ENCODE results near the gene GSTK1. TPM values are rescaled to one million over a fixed set of nuclear protein-coding genes. Genes with fewer than 3 reads are reported as not detected.

The GSTK1 gene
- total RNA-seq, 2 donors from 2014 or later = 61.1 to 75.0 TPM

GRCh38 chr7:143305423-143306070, 42.3 kb downstream of the GSTK1 start:
- H3K9ac ChIP-seq (ENCODE audit: extremely low read depth, low read length, poor library complexity, severe bottlenecking) = no peak overlapping the region
- peak; percentile 88 for TF ChIP-seq CTCF (conservative IDR thresholded peaks at IDR 0.05)

GRCh38 chr7:143308632-143309031, 45.4 kb downstream of the GSTK1 start:
- no peak for TF ChIP-seq CTCF (conservative IDR thresholded peaks at IDR 0.05)
- no peak overlapping the region for H3K4me3 ChIP-seq (ENCODE audit: low read length)
- H3K27ac ChIP-seq (ENCODE audit: low read depth, low read length) = no peak overlapping the region
- no peaks in the 10 kb centered on the region for H3K27me3 ChIP-seq (ENCODE audit: control insufficient read depth, insufficient read depth, low read length, poor library complexity, severe bottlenecking)
- no peak for DNase-seq
- no peaks in the 10 kb centered on the region for H3K4me1 Mint-ChIP-seq
- no peaks in the 10 kb centered on the region for H3K4me1 ChIP-seq (ENCODE audit: control insufficient read depth, insufficient read depth, low read length)
- no peak overlapping the region for H3K9ac ChIP-seq (ENCODE audit: extremely low read depth, low read length, poor library complexity, severe bottlenecking)
- H3K9me3 Mint-ChIP-seq = no peaks in the 10 kb centered on the region
- H3K9me3 ChIP-seq (ENCODE audit: control insufficient read depth, low read length) = no peaks in the 10 kb centered on the region
- H3K36me3 Mint-ChIP-seq (ENCODE audit: low read depth) = peaks cover 58% of the 10 kb centered on the region
- H3K4me3 Mint-ChIP-seq = no peak overlapping the region
- peaks cover 55% of the 10 kb centered on the region for H3K36me3 ChIP-seq (ENCODE audit: control insufficient read depth, insufficient read depth, low read length)
- WGBS, 2 experiments (ENCODE audit: insufficient coverage in 1 of 2, insufficient read length in 1 of 2) = 67 to 90% methylated on average over 1 to 2 of the region's 2 CpGs
- H3K27me3 Mint-ChIP-seq (ENCODE audit: insufficient read depth) = no peaks in the 10 kb centered on the region
- no peak overlapping the region for H3K27ac Mint-ChIP-seq

More at GRCh38 chr7:143305423-143306070, 42.3 kb downstream of the GSTK1 start:
- Histone ChIP-seq H3K27me3 (ENCODE audit: control insufficient read depth, insufficient read depth, low read length, poor library complexity, severe bottlenecking) (no peaks in the 10 kb centered on the region), H3K4me3 (ENCODE audit: low read length) (no peak overlapping the region), H3K9me3 (ENCODE audit: control insufficient read depth, low read length) (no peaks in the 10 kb centered on the region), H3K27ac (ENCODE audit: low read depth, low read length) (no peak overlapping the region), H3K36me3 (ENCODE audit: control insufficient read depth, insufficient read depth, low read length) (peaks cover 84% of the 10 kb centered on the region), H3K4me1 (ENCODE audit: control insufficient read depth, insufficient read depth, low read length) (no peaks in the 10 kb centered on the region)
- Mint-ChIP-seq H3K4me1 (no peaks in the 10 kb centered on the region), H3K9me3 (no peaks in the 10 kb centered on the region), H3K36me3 (ENCODE audit: low read depth) (peaks cover 84% of the 10 kb centered on the region), H3K27ac (no peak overlapping the region), H3K27me3 (ENCODE audit: insufficient read depth) (no peaks in the 10 kb centered on the region), H3K4me3 (no peak overlapping the region)
- WGBS, 2 experiments (ENCODE audit: insufficient coverage in 1 of 2, insufficient read length in 1 of 2) = 86 to 87% methylated on average over 9 to 10 of the region's 10 CpGs
- peak; percentile 92 for DNase-seq

- Histone ChIP-seq H3K9me3 (ENCODE audit: control insufficient read depth, low read length) (no peaks in the 10 kb centered on the region), H3K36me3 (ENCODE audit: control insufficient read depth, insufficient read depth, low read length) (peaks cover 5% of the 10 kb centered on the region), H3K4me3 (ENCODE audit: low read length) (no peak overlapping the region), H3K27me3 (ENCODE audit: control insufficient read depth, insufficient read depth, low read length, poor library complexity, severe bottlenecking) (no peaks in the 10 kb centered on the region), H3K4me1 (ENCODE audit: control insufficient read depth, insufficient read depth, low read length) (no peaks in the 10 kb centered on the region), H3K27ac (ENCODE audit: low read depth, low read length) (no peak overlapping the region), H3K9ac (ENCODE audit: extremely low read depth, low read length, poor library complexity, severe bottlenecking) (no peak overlapping the region)
- Mint-ChIP-seq H3K36me3 (ENCODE audit: low read depth) (peaks cover 8% of the 10 kb centered on the region), H3K27me3 (ENCODE audit: insufficient read depth) (peaks cover 4% of the 10 kb centered on the region), H3K27ac (no peak overlapping the region), H3K4me3 (no peak overlapping the region), H3K9me3 (no peaks in the 10 kb centered on the region), H3K4me1 (no peaks in the 10 kb centered on the region)
- no peak for DNase-seq
- no peak for TF ChIP-seq CTCF (conservative IDR thresholded peaks at IDR 0.05)
These were observed 50.9 kb downstream of the GSTK1 start for GRCh38 chr7:143314127-143314526.

All from endodermal cell (in vitro differentiated cells).